Measurements from ENCODE around the gene DQX1. TPM values are rescaled to one million over a fixed set of nuclear protein-coding genes. Genes with fewer than 3 reads are reported as not detected.

DQX1 gene
- total RNA-seq, 2 experiments from 2014 or later = 0.25 to 0.52 TPM

DNA sequence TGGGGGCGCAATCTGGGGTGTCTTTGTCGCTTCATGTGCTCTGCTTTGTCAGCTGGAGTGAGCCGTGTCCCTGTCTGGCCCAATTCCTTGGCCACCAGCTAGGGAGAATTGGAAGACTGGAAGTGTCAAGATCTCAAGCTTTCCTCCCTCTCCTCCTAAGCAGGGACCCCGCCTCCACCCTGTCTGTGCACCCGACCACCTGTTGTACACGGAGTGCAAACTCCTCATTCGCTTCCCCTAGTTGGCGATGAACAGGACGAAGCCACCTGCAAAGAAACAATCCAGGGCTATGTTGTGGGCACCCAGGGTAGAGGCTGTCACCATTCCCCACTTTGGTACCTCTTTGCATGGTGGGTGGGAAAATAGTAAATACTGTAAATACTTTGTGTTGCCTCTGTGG, 1.7 kb upstream of the DQX1 start:
- Mint-ChIP-seq H3K27me3 (no peaks in the 10 kb centered on the region), H3K4me3 (peak overlapping the region; percentile 98), H3K4me1 (peaks cover 56% of the 10 kb centered on the region), H3K27ac (peak overlapping the region; percentile 97), H3K9me3 (peaks cover 5% of the 10 kb centered on the region), H3K36me3 (ENCODE audit: low read depth) (peaks cover 47% of the 10 kb centered on the region)
- CTCF ChIA-PET = interaction anchor here (1.0 to 2.2 kb wide), 3 partner anchors 10 to 57 kb away, joined by 3 to 6 read pairs (median 5); no protein-coding TSS in a partner anchor
- no peak for DNase-seq
- POLR2A ChIA-PET = no interaction called here

GRCh38 chr2:74526649-74527230, 709 bp upstream of the DQX1 start:
- DNase-seq = no peak
- Mint-ChIP-seq H3K36me3 (ENCODE audit: low read depth) (peaks cover 39% of the 10 kb centered on the region), H3K27ac (no peak overlapping the region), H3K4me3 (no peak overlapping the region), H3K4me1 (peaks cover 47% of the 10 kb centered on the region), H3K27me3 (peaks cover 5% of the 10 kb centered on the region), H3K9me3 (peaks cover 5% of the 10 kb centered on the region)
- ChIA-PET CTCF (interaction anchor here (0.6 to 2.2 kb wide), 7 partner anchors 9 to 230 kb away, joined by 3 to 6 read pairs (median 4); partner anchors contain the start of genes CCDC142 and TTC31), POLR2A (no interaction called here)

GRCh38 chr2:74524955-74525716, 895 bp downstream of the DQX1 start:
- Mint-ChIP-seq H3K4me3 (no peak overlapping the region), H3K36me3 (ENCODE audit: low read depth) (peaks cover 35% of the 10 kb centered on the region), H3K27me3 (peaks cover 11% of the 10 kb centered on the region), H3K27ac (no peak overlapping the region), H3K9me3 (peaks cover 5% of the 10 kb centered on the region), H3K4me1 (peaks cover 35% of the 10 kb centered on the region)
- POLR2A ChIA-PET = no interaction called here
- DNase-seq = no peak
- CTCF ChIA-PET = interaction anchor here (1.1 to 2.2 kb wide), 3 partner anchors 8 to 42 kb away, joined by 3 to 6 read pairs (median 3); partner anchors contain the start of genes CCDC142 and TTC31

- H3K4me3 Mint-ChIP-seq = no peak overlapping the region
- POLR2A ChIA-PET = no interaction called here
Observed at GRCh38 chr2:74524005-74524404, 2.0 kb downstream of the DQX1 start.

GRCh38 chr2:74522516-74522915, 3.5 kb downstream of the DQX1 start:
- POLR2A ChIA-PET = no interaction called here
- Mint-ChIP-seq H3K27ac (no peak overlapping the region), H3K36me3 (ENCODE audit: low read depth) (peaks cover 18% of the 10 kb centered on the region), H3K27me3 (peaks cover 36% of the 10 kb centered on the region), H3K9me3 (peaks cover 5% of the 10 kb centered on the region), H3K4me1 (peaks cover 21% of the 10 kb centered on the region), H3K4me3 (no peak overlapping the region)
- CTCF ChIA-PET = interaction anchor here (0.6 to 1.7 kb wide), 8 partner anchors 9 to 39 kb away, joined by 3 to 7 read pairs (median 3); partner anchors contain the start of gene TLX2
- no peak for DNase-seq

More at GRCh38 chr2:74524005-74524404, 2.0 kb downstream of the DQX1 start:
- H3K4me1 Mint-ChIP-seq = peaks cover 34% of the 10 kb centered on the region
- H3K36me3 Mint-ChIP-seq (ENCODE audit: low read depth) = peaks cover 32% of the 10 kb centered on the region
- DNase-seq = no peak
- peaks cover 23% of the 10 kb centered on the region for H3K27me3 Mint-ChIP-seq
- CTCF ChIA-PET = interaction anchor here (1.0 to 1.4 kb wide), 3 partner anchors 9 to 13 kb away, joined by 3 read pairs; partner anchors contain the start of gene TLX2
- no peak overlapping the region for H3K27ac Mint-ChIP-seq
- peaks cover 5% of the 10 kb centered on the region for H3K9me3 Mint-ChIP-seq

DNA sequence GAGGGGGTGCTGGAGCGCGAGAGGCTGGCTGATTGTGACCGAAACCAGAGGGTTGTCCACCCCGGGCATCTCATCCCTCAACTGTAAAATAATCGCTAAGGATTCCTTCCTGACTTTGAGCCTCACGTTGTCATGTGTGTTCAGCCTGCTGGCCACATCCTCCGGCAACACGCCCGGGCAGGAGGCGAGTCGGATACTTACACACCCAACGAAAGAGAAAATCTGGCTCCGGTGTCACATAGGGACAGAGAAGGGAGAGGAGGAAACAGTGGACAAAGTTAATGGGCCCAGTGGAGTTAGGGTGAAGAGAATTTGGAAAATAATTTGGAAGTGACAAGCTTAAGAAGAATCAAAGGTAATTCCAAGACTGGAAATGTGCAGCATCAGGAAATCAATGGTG, 9.4 kb downstream of the DQX1 start:
- ChIA-PET CTCF (interaction anchor here (1.2 to 2.0 kb wide), 5 partner anchors 10 to 22 kb away, joined by 3 to 6 read pairs (median 4); partner anchors contain the start of genes AUP1, DQX1 and HTRA2), POLR2A (no interaction called here)
- peaks cover 30% of the 10 kb centered on the region for H3K4me1 Mint-ChIP-seq
- peaks cover 10% of the 10 kb centered on the region for H3K36me3 Mint-ChIP-seq (ENCODE audit: low read depth)
- H3K27ac Mint-ChIP-seq = no peak overlapping the region
- DNase-seq = no peak
- no peaks in the 10 kb centered on the region for H3K9me3 Mint-ChIP-seq
- H3K27me3 Mint-ChIP-seq = peaks cover 74% of the 10 kb centered on the region
- peak overlapping the region; percentile 55 for H3K4me3 Mint-ChIP-seq

DNA sequence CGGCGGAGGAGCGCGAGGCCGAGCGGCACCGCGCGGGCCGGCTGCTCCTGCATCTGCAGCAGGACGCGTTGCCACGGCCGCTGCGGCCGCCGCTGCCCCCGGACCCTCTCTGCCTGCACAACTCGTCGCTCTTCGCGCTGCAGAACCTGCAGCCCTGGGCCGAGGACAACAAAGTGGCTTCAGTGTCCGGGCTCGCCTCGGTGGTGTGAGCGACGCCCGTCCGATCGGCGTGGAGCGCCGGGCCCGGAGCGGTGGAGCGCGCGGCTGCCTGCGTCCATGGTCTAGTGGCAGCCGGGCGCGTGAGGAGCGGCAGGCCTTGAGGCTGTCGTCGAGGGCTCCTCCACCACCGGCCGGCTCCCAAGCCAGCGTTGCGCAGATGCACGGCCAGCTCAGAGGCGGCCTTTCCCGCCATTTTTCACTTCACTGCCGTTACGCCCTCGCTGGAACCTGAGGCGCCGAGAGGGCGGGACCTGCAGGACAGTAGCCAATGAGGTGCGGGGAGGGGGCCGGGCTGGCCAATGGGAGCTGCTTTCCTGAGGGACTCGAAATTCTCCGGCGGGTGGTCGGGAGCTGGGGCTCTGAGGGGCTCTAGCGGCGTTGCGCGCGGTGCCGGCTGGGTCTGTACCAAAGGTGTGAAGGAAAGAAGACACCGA, 9.9 kb downstream of the DQX1 start:
- H3K9me3 Mint-ChIP-seq = no peaks in the 10 kb centered on the region
- H3K4me1 Mint-ChIP-seq = peaks cover 32% of the 10 kb centered on the region
- POLR2A ChIA-PET = no interaction called here
- CTCF ChIA-PET = interaction anchor here (0.6 to 2.0 kb wide), 5 partner anchors 12 to 58 kb away, joined by 3 to 6 read pairs (median 4); partner anchors contain the start of genes AUP1 and HTRA2
- H3K27me3 Mint-ChIP-seq = peaks cover 79% of the 10 kb centered on the region
- peak overlapping the region; percentile 55 for H3K4me3 Mint-ChIP-seq
- H3K36me3 Mint-ChIP-seq (ENCODE audit: low read depth) = peaks cover 10% of the 10 kb centered on the region
- peak overlapping the region; percentile 56 for H3K27ac Mint-ChIP-seq
- peak; percentile 73 for DNase-seq

DNA sequence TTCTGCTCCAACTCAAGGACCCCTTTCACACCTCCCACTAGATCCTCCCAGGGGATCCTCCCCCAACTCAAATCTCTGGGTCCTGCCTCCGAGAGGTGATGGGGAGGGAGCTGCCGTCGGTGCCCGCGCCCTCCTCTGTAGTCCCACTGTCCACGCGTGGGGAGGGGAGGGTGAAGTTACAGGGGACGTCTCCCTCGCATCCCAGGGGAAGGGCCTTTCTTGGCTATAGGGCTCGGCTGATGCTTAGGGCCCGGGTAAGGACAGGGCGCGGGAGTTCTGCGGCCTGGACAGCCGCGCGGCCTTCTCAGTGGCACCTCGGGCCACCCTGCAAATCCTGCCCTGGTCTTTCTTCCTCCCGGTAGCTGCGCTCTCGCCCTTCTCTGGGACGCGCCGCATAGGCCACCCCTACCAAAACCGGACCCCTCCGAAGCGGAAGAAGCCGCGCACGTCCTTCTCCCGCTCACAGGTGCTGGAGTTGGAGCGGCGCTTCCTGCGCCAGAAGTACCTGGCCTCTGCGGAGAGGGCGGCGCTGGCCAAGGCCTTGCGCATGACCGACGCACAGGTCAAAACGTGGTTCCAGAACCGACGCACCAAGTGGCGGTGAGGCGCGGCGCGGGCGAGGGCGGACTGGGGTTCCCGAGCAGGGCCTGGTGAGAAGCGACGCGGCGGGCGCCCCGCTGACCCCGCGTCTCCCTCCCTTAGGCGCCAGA, 10.6 kb downstream of the DQX1 start:
- H3K4me3 Mint-ChIP-seq = peak overlapping the region; percentile 66
- H3K27ac Mint-ChIP-seq = no peak overlapping the region
- peaks cover 10% of the 10 kb centered on the region for H3K36me3 Mint-ChIP-seq (ENCODE audit: low read depth)
- DNase-seq = no peak
- H3K27me3 Mint-ChIP-seq = peaks cover 81% of the 10 kb centered on the region
- ChIA-PET CTCF (interaction anchor here (1.0 to 2.7 kb wide), 7 partner anchors 8 to 72 kb away, joined by 3 to 9 read pairs (median 4); partner anchors contain the start of genes AUP1 and HTRA2), POLR2A (no interaction called here)
- no peaks in the 10 kb centered on the region for H3K9me3 Mint-ChIP-seq
- peaks cover 36% of the 10 kb centered on the region for H3K4me1 Mint-ChIP-seq

- peaks cover 10% of the 10 kb centered on the region for H3K36me3 Mint-ChIP-seq (ENCODE audit: low read depth)
- H3K9me3 Mint-ChIP-seq = no peaks in the 10 kb centered on the region
- ChIA-PET CTCF (interaction anchor here (1.0 to 2.7 kb wide), 6 partner anchors 8 to 73 kb away, joined by 3 to 9 read pairs (median 4); no protein-coding TSS in a partner anchor), POLR2A (no interaction called here)
- no peak for DNase-seq
- H3K4me1 Mint-ChIP-seq = peaks cover 36% of the 10 kb centered on the region
- H3K4me3 Mint-ChIP-seq = peak within 1 kb of the TSS; percentile 66
- H3K27me3 Mint-ChIP-seq = peaks cover 78% of the 10 kb centered on the region
- no peak within 1 kb of the TSS for H3K27ac Mint-ChIP-seq
Observed at GRCh38 chr2:74514368-74515270, 11.4 kb downstream of the DQX1 start, which contains the start of gene TLX2. TSS of gene TLX2 (plus strand) at chr2:74514450. CDS start at chr2:74514807, 357 bp downstream.

GRCh38 chr2:74513605-74514367, 12.2 kb downstream of the DQX1 start:
- Mint-ChIP-seq H3K27ac (no peak overlapping the region), H3K4me3 (peak overlapping the region; percentile 41), H3K9me3 (no peaks in the 10 kb centered on the region), H3K27me3 (peaks cover 70% of the 10 kb centered on the region), H3K4me1 (peaks cover 37% of the 10 kb centered on the region), H3K36me3 (ENCODE audit: low read depth) (peaks cover 10% of the 10 kb centered on the region)
- POLR2A ChIA-PET = no interaction called here
- DNase-seq = peak; percentile 29
- CTCF ChIA-PET = interaction anchor here (1.0 to 2.7 kb wide), 7 partner anchors 9 to 73 kb away, joined by 3 to 9 read pairs (median 4); no protein-coding TSS in a partner anchor
